Measurements from ENCODE around the gene CTIF.

DNA sequence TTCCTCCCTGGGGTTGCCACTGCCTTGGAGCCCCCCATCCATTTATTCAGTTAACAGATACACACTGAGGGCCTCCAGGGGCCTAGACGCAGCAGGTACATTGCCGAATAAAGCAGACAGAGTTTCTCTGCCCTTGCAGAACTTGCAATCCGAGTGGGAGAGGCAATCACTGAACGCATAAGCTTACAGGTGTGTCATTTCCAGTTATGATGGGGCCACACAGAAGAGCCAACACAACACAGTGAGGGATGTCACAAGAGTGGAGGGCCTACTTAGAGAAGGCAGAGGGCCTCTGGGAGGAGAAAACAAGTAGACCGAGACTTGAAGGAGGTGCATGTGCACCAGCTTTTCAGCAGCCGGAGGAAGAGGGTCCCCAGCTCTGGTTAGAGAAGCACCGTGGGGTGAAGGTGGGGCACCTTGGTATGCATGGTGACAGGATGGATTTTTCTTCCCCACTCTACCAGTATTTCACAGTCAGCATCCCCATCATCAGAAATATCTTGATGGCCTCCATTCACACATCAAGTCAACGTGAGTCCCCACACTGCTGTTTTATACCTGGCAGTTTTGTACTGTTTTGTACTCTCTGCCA is 261.0 kb downstream of the CTIF start:
- TF ChIP-seq, protein P1, sequence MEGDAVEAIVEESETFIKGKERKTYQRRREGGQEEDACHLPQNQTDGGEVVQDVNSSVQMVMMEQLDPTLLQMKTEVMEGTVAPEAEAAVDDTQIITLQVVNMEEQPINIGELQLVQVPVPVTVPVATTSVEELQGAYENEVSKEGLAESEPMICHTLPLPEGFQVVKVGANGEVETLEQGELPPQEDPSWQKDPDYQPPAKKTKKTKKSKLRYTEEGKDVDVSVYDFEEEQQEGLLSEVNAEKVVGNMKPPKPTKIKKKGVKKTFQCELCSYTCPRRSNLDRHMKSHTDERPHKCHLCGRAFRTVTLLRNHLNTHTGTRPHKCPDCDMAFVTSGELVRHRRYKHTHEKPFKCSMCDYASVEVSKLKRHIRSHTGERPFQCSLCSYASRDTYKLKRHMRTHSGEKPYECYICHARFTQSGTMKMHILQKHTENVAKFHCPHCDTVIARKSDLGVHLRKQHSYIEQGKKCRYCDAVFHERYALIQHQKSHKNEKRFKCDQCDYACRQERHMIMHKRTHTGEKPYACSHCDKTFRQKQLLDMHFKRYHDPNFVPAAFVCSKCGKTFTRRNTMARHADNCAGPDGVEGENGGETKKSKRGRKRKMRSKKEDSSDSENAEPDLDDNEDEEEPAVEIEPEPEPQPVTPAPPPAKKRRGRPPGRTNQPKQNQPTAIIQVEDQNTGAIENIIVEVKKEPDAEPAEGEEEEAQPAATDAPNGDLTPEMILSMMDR (IDR thresholded peaks at IDR 0.05), result no peak
- TF ChIP-seq POLR2A (IDR thresholded peaks at IDR 0.05) (no peak), EP300 (IDR thresholded peaks at IDR 0.05) (no peak)
